Activated CD8-positive, alpha-beta memory T cell treated with anti-CD3 and anti-CD28 coated beads for 48 hours (primary cell): ENCODE measurements around the gene ANKRD44.
"Not testable (repeated sequence)": the region's sequence is repeated elsewhere in the genome, so short reads cannot be mapped to it uniquely, and the experiment has no call there.

Experiments
- DNase-seq, 3 experiments: peaks; one replicate each; pipeline ENCODE4 v3.0.0-alpha.2; 2020; ENCODE audit warnings: low read depth in 2 of 3, low spot score in 2 of 3

ANKRD44 gene

GRCh38 chr2:197310271-197310985, at the start of gene ANKRD44:
TSS of gene ANKRD44 (minus strand) at chr2:197310780. CDS start at chr2:197310604, 176 bp downstream.
- DNase-seq: peak in 2 of 3 experiments; percentile 59 to 76

GRCh38 chr2:197359859-197360258, 49.3 kb upstream of the ANKRD44 start:
- no peak for DNase-seq

GRCh38 chr2:197358931-197359330, 48.4 kb upstream of the ANKRD44 start:
- no peak for DNase-seq

- no peak for DNase-seq
Observed at GRCh38 chr2:197357986-197358385, 47.4 kb upstream of the ANKRD44 start.

- no peak for DNase-seq
Observed at GRCh38 chr2:197356136-197356535, 45.6 kb upstream of the ANKRD44 start.

GRCh38 chr2:197354169-197354558, 43.6 kb upstream of the ANKRD44 start:
- DNase-seq: no peak

- DNase-seq: no peak
Observed at GRCh38 chr2:197353393-197354168, 43.0 kb upstream of the ANKRD44 start.

GRCh38 chr2:197349699-197350098, 39.1 kb upstream of the ANKRD44 start:
- no peak for DNase-seq

GRCh38 chr2:197348721-197349360, 38.3 kb upstream of the ANKRD44 start:
- no peak for DNase-seq

- no peak for DNase-seq
Observed at GRCh38 chr2:197345846-197346370, 35.3 kb upstream of the ANKRD44 start.

- not testable (repeated sequence) for DNase-seq
Observed at GRCh38 chr2:197343968-197344367, 33.4 kb upstream of the ANKRD44 start.

GRCh38 chr2:197340591-197340990, 30.0 kb upstream of the ANKRD44 start:
- DNase-seq: no peak

GRCh38 chr2:197339496-197340220, 29.1 kb upstream of the ANKRD44 start:
- no peak for DNase-seq

- no peak for DNase-seq
Observed at GRCh38 chr2:197339016-197339415, 28.4 kb upstream of the ANKRD44 start.

- no peak for DNase-seq
Observed at GRCh38 chr2:197332641-197333040, 22.1 kb upstream of the ANKRD44 start.

GRCh38 chr2:197328461-197328860, 17.9 kb upstream of the ANKRD44 start:
- DNase-seq: no peak

GRCh38 chr2:197327472-197328098, 17.0 kb upstream of the ANKRD44 start:
- DNase-seq: no peak

GRCh38 chr2:197327073-197327471, 16.5 kb upstream of the ANKRD44 start:
- DNase-seq: no peak

- no peak for DNase-seq
Observed at GRCh38 chr2:197324801-197325200, 14.2 kb upstream of the ANKRD44 start.
